Stimulated activated CD4-positive, alpha-beta T cell treated with anti-CD3 and anti-CD28 coated beads, Interleukin-2, amount 100 ng/mL, for 48 hours (primary cell): ENCODE data around the gene TMEM86B.
"Not testable (repeated sequence)": the region's sequence is repeated elsewhere in the genome, so short reads cannot be mapped to it uniquely, and the experiment has no call there.

Experiments used
- DNase-seq, 2 donors: peaks; one replicate each; pipeline ENCODE4 v3.0.0-alpha.2; 2020

TMEM86B gene

DNA sequence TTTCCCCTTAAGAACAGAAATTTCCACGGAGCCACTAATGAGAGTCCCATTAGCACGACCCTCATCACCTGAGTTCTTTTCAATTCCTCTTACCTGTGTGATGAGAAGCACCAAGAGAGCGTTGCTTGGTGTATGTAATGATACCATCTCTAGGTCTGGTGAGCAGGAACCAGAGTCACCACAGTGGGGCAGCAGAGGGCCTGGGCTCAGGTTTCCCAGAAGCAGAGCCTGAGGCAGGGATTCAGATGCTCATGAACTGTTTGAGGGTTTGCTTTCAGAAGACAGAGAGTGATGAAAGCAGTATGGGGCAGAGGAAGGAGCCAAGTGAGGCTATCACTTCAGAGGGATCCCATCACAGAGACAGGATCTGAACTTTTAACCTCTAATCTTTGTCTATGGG is 16.1 kb downstream of the TMEM86B start:
- DNase-seq = peak; percentile 48 to 52

DNA sequence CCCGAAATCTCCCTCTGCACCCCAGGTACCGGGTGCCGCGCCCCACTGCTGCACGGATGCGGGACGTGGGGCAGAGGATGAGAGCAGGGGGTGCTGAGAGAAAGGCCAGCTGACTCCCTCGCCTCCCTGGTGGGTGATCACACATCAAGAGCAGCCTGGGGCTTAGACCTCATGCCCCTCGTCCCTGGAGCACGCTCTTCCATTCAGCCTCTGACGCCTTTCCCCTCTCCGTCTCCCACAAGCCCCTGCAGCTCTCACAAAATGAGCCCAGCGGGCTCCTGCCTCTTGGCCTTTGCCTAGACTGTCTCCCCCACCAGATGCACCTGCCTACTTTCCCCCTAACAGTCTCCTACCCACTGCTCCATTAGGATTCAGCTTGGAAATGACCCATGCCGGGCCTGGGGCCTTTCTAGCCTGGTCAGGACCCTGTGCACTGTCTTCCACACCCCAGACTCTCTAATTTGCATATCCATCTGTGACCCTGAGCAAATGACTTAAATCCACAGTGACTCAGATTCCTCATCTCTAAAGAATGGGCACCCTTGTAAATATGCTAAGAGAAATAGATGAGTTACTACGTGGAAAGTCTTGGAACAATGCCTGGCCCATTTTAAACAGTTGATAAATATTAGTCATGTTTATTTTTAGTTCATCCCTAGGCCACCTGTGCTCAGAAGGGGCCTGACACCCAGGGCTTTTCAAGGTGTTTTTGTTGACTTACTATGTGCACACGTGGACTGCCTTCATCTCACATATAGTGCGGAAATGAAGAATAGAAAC is 18.7 kb downstream of the TMEM86B start:
- no peak for DNase-seq

GRCh38 chr19:55208880-55209692 is 19.5 kb downstream of the TMEM86B start, which contains the start of gene PTPRH:
Gene PTPRH (minus strand): TSS chr19:55209501. CDS start chr19:55209433, 68 bp downstream.
- DNase-seq = no peak

DNA sequence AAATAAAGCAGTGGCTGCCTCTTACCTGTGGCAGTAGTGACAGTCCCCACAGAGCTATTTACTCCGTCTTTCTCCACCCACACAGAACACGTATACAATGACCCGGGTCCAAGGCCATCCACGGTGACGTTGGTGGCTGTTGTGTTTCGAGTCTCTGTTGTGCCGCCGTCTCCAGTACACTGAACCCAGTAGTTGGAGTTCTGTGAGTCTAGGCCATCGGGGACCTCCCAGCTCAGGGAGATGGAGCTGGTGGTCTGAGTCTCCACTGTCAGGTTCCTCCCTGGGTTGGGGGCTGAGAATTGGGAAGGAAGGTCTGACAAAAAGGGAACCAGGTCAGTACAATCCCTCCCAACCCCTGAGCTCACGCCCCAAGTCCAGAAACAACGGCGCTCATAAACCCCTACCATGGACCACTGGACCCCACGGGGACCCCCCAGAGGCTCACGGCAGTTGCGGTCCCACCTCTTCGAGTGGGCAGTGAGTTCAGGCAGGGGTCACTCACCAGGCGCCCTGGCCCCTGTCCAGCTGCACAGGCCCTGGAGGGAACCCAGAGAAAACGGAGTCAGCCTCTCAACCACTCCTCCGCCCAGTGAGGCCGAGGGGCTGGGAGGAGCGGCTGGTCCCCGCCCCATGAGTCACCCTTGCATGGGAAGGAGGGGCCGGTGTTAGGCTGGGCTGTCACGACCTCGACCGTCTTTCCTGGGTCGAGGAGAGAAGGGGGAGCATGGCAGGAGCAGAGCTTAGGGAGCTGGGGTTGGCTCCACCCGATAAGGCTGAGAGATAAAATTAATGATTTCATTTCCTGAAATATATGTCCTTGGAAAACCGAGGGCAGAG is 21.7 kb downstream of the TMEM86B start:
- DNase-seq = peak; percentile 29 to 44

GRCh38 chr19:55202199-55202598 is 26.4 kb downstream of the TMEM86B start:
- not testable (repeated sequence) for DNase-seq

- no peak for DNase-seq
Observed at GRCh38 chr19:55199620-55200204, 28.9 kb downstream of the TMEM86B start.

DNA sequence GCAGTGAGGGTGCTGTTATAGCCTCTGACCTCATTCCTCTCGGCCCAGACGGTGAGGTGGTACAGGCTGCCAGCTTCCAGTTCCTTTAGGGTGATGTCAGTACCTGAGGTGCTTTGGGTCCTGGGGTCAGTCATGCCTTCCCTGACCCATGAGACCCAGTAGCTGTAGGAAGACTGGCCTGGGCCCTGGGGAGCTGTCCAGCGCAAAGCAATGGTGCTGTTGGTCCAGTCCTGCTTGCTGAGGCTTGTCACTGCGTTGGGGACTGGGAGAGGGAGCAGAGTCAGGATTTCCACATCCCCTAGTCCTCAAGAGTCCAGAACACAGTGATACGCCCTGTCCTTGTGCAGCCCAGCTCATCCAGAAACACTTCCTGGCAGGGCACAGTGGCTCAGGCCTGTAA is 29.9 kb downstream of the TMEM86B start:
- no peak for DNase-seq

- no peak for DNase-seq
Observed at GRCh38 chr19:55197528-55197927, 31.0 kb downstream of the TMEM86B start.

- DNase-seq = no peak
Observed at GRCh38 chr19:55196803-55197202, 31.8 kb downstream of the TMEM86B start.

- DNase-seq = no peak
Observed at GRCh38 chr19:55193481-55193880, 35.1 kb downstream of the TMEM86B start.

GRCh38 chr19:55189403-55189835 is 39.1 kb downstream of the TMEM86B start:
- DNase-seq = no peak

DNA sequence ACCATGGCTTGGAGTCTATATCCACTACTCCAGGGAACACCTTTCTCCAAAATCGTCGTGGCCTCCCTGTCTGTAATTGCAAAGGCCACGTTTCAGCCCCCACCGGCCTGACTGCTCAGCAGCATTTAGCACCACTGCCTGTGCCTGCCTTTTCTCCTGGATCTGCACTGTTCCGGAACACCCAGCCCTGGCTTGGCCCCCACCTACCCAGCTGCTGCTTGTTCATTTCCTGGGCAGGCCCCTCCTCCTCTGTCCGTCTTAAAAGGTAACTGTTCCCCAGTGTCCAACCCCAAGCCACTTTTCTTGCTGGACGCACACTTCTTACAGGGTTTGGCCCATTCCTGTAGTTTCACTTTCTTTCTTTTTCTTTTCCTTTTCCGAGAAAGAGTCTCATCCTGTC is 39.9 kb downstream of the TMEM86B start:
- DNase-seq = no peak

GRCh38 chr19:55186080-55186479 is 42.5 kb downstream of the TMEM86B start:
- DNase-seq = no peak

DNA sequence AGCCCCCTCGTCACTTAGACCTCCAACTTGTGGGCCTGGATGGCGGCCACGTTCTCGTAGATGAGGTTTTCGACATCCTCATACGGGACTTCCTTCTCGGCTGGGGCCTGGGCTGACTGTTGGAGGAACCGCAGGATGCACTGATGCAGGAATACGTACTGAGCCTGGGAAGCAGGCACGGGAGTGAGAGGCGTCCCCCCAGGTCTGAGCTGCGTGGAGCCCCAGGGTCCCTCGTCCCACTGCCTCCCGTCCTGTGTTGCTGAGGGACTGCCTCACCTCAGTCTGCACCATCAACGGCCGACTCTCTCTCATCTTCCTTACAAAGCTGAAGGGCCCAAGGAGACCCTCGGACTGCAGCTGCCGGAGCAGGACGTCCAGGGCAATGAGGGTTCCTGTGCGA is 46.8 kb downstream of the TMEM86B start:
- no peak for DNase-seq

DNA sequence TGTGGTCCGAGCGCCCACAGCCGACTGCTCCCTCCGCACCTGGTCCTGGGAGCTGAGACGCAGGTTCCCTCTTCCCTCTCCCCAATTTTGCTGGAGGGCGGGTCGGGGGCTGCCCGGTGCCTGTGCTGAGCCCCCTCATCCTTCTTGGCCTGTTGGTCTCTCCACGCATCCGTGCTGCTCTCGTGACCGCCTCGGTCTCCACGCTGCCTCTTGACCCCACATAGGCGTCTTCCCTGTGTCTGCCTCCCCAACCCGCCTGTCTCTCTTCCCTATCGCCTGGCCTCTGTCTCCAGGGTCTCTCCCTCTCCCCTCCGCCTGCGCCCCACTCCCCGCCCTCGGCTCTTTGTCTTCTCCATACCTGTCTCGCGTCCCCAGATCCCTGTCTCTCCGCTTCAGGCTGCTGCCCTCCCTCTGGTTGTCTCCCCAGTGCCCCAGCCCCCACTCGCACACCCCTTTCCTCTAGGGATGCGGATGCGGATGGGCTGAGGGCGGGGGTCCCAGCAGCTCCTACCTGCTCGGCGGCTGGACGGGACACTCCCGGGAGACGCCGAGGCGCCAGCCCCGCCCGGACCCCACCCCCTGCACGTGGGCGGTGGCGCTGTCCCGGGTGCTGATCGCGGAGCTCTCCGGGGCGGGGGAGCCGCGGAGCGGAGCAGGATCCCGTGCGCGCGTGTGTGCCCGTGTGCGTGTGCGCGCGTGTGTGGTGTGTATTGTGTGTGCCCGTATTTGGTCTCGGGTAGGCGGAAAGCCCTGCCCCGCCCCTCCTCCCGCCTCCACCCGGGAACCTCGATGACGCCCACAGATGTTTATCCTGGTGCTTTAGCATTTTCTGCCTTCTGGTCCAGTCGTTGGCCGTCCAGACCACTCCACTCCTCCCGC is 48.7 kb downstream of the TMEM86B start, which contains the start of gene SYT5:
Gene SYT5, minus strand, starts transcription at position 684 of the 879 bp plus-strand sequence. CDS start 1,248 bp downstream, outside the sequence.
- DNase-seq = peak; percentile 70

DNA sequence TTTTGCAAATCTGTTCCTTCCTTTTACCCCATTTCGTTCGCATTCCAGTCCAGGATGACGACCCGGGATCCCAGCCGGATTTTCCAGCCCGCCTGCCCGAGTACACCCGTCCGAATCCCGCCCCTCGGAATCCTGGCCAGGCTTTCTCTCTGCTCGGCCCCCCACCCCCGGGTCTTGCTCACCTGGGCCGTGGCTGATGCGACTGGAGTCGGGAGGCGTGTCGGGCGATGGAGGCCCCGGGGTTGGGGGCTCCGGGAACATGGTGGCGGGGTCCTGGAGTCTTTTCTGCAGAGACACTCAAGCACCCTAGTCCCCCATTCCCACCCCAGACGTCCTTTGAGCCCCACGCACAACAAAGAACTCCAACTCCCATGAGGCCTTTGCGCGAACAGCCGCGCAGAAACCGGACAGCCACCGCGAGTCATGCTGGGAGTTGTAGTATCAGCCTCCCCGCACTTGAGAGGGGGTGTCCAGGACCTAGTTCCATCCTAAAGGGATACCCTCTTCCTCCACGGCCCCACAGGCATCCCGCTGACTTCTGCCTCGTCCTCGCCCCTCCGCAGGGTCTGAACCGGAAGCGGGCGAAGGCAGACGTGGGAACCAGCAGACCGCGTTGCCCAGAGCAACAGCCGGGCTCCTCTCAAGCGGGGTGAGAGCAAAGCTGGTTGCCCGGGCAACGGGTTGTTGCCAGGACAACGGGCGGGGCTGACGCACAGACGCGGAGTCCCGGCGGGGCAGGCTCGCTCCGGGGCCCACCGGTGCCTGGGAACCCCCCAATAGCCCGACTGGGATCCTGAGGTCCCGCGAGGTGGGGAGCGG is 49.6 kb downstream of the TMEM86B start:
- peak; percentile 76 to 82 for DNase-seq
